ENCODE data around the gene ACACB. TPM values are rescaled to one million over a fixed set of nuclear protein-coding genes. Genes with fewer than 3 reads are reported as not detected.

The ACACB gene
- total RNA-seq, 1 donor from 2014 or later: 22.7 TPM

GRCh38 chr12:109134186-109134917 lies 18.0 kb downstream of the ACACB start:
- no peaks in the 10 kb centered on the region for H3K4me1 Mint-ChIP-seq (ENCODE audit: unreplicated experiment)
- no peak overlapping the region for H3K4me3 Mint-ChIP-seq
- H3K27ac Mint-ChIP-seq: no peak overlapping the region
- peaks cover 4% of the 10 kb centered on the region for H3K9me3 Mint-ChIP-seq
- no peaks in the 10 kb centered on the region for H3K36me3 Mint-ChIP-seq
- TF ChIP-seq CTCF (conservative IDR thresholded peaks at IDR 0.05): peak; percentile 70
- peaks cover 11% of the 10 kb centered on the region for H3K27me3 Mint-ChIP-seq
- no peak for DNase-seq (ENCODE audit: extremely low spot score, unreplicated experiment)

GRCh38 chr12:109137055-109137454 lies 20.7 kb downstream of the ACACB start:
- Mint-ChIP-seq H3K4me1 (ENCODE audit: unreplicated experiment) (no peaks in the 10 kb centered on the region), H3K4me3 (no peak overlapping the region), H3K27ac (no peak overlapping the region), H3K27me3 (peaks cover 6% of the 10 kb centered on the region), H3K36me3 (no peaks in the 10 kb centered on the region), H3K9me3 (peaks cover 4% of the 10 kb centered on the region)
- no peak for TF ChIP-seq CTCF (conservative IDR thresholded peaks at IDR 0.05)
- no peak for DNase-seq (ENCODE audit: extremely low spot score, unreplicated experiment)

- TF ChIP-seq CTCF (conservative IDR thresholded peaks at IDR 0.05): no peak
- H3K4me1 Mint-ChIP-seq (ENCODE audit: unreplicated experiment): no peaks in the 10 kb centered on the region
- DNase-seq (ENCODE audit: extremely low spot score, unreplicated experiment): no peak
- no peaks in the 10 kb centered on the region for H3K27me3 Mint-ChIP-seq
- H3K9me3 Mint-ChIP-seq: peaks cover 4% of the 10 kb centered on the region
- no peak overlapping the region for H3K27ac Mint-ChIP-seq
- no peak overlapping the region for H3K4me3 Mint-ChIP-seq
- H3K36me3 Mint-ChIP-seq: no peaks in the 10 kb centered on the region
Measured at GRCh38 chr12:109139360-109139759, 23.0 kb downstream of the ACACB start.

GRCh38 chr12:109139791-109140190 lies 23.4 kb downstream of the ACACB start:
- Mint-ChIP-seq H3K27me3 (no peaks in the 10 kb centered on the region), H3K4me1 (ENCODE audit: unreplicated experiment) (no peaks in the 10 kb centered on the region), H3K27ac (no peak overlapping the region), H3K9me3 (peaks cover 4% of the 10 kb centered on the region), H3K4me3 (no peak overlapping the region), H3K36me3 (no peaks in the 10 kb centered on the region)
- no peak for TF ChIP-seq CTCF (conservative IDR thresholded peaks at IDR 0.05)
- no peak for DNase-seq (ENCODE audit: extremely low spot score, unreplicated experiment)

- Mint-ChIP-seq H3K36me3 (no peaks in the 10 kb centered on the region), H3K4me1 (ENCODE audit: unreplicated experiment) (no peaks in the 10 kb centered on the region), H3K27ac (no peak overlapping the region), H3K4me3 (no peak overlapping the region), H3K27me3 (no peaks in the 10 kb centered on the region), H3K9me3 (no peaks in the 10 kb centered on the region)
- TF ChIP-seq CTCF (conservative IDR thresholded peaks at IDR 0.05): no peak
- no peak for DNase-seq (ENCODE audit: extremely low spot score, unreplicated experiment)
Measured at GRCh38 chr12:109140560-109140959, 24.2 kb downstream of the ACACB start.

Measured in type B pancreatic cell (in vitro differentiated cells).